ENCODE results near the gene BARHL1. TPM values are rescaled to one million over a fixed set of nuclear protein-coding genes. Genes with fewer than 3 reads are reported as not detected.
A peak's percentile ranks its signal among the peaks of the same experiment; 100 is the strongest.

BARHL1 gene
- not detected in 2 replicates for total RNA-seq (2016; rRNA removed; fragmentation: Illumina TruSeq; extraction: Trizol)
- not detected in 2 replicates for total RNA-seq (2016; cell fraction: cytosol; rRNA removed; fragmentation: Illumina TruSeq; extraction: Trizol; ENCODE audit: low read depth)
- not detected in 2 replicates for total RNA-seq (2016; cell fraction: insoluble cytoplasmic fraction; rRNA removed; fragmentation: Illumina TruSeq; extraction: Trizol)
- total RNA-seq (2016; cell fraction: membrane; rRNA removed; fragmentation: Illumina TruSeq; extraction: Trizol): not detected in 2 replicates
- not detected in 2 replicates for total RNA-seq (2016; cell fraction: nucleus; rRNA removed; fragmentation: Illumina TruSeq; extraction: Trizol)
- polyA plus RNA-seq (2011; rRNA removed): not detected in 2 replicates
- polyA plus RNA-seq (2011; cell fraction: cytosol; rRNA removed): not detected in 2 replicates
- not detected in 2 replicates for polyA plus RNA-seq (2011; cell fraction: nucleus; rRNA removed)
- not detected in 2 replicates for polyA plus RNA-seq (2012)
- polyA plus RNA-seq (2016; cell fraction: cytosol; fragmentation: Illumina TruSeq; extraction: Trizol; ENCODE audit: low read depth): not detected in 2 replicates
- not detected in 2 replicates for polyA plus RNA-seq (2016; cell fraction: insoluble cytoplasmic fraction; fragmentation: Illumina TruSeq; extraction: Trizol; ENCODE audit: low read depth)
- polyA plus RNA-seq (2016; cell fraction: membrane; fragmentation: Illumina TruSeq; extraction: Trizol; ENCODE audit: low read depth): not detected in 2 replicates
- polyA plus RNA-seq (2016; cell fraction: nucleus; fragmentation: Illumina TruSeq; extraction: Trizol; ENCODE audit: insufficient read depth, low read depth): not detected in 2 replicates
- polyA minus RNA-seq (2011; rRNA and poly(A)+ RNA removed; ENCODE audit: low replicate concordance): not detected in 2 replicates
- not detected in 2 replicates for polyA minus RNA-seq (2011; cell fraction: cytosol; rRNA and poly(A)+ RNA removed)
- polyA minus RNA-seq (2011; cell fraction: nucleus; rRNA and poly(A)+ RNA removed): not detected in 2 replicates
- Bru-seq, nascent RNA: not detected
- BruChase-seq, experiment 1, labeled RNA remaining after a 6-hour chase: not detected
- BruChase-seq, experiment 2, labeled RNA remaining after a 2-hour chase: not detected
- long read RNA-seq, experiment 1: 0 reads
- long read RNA-seq, experiment 2: 0 reads

GRCh38 chr9:132582276-132582785 lies at the start of gene BARHL1:
Gene BARHL1 (plus strand): TSS chr9:132582606. CDS start chr9:132582798, 192 bp downstream.
- TF ChIP-seq ZNF619 (CRISPR knock-in tag; IDR thresholded peaks at IDR 0.05): 0 out of 2 replicates have a peak, but pooled peaks have one; percentile 2
- no peak for TF ChIP-seq BCLAF1 (IDR thresholded peaks at IDR 0.05)
- peak; percentile 46; the same call in 1 of the 2 replicates for TF ChIP-seq EHMT2 (IDR thresholded peaks at IDR 0.05; ENCODE audit: borderline replicate concordance, low read depth, low read length)
- 0 out of 2 replicates have a peak, but pooled peaks have one; percentile 65 for TF ChIP-seq THYN1 (CRISPR knock-in tag; IDR thresholded peaks at IDR 0.05; ENCODE audit: borderline replicate concordance, low read depth)
- no peak for TF ChIP-seq MED8 (CRISPR knock-in tag; IDR thresholded peaks at IDR 0.05; ENCODE audit: insufficient replicate concordance)
- TF ChIP-seq, protein P1, sequence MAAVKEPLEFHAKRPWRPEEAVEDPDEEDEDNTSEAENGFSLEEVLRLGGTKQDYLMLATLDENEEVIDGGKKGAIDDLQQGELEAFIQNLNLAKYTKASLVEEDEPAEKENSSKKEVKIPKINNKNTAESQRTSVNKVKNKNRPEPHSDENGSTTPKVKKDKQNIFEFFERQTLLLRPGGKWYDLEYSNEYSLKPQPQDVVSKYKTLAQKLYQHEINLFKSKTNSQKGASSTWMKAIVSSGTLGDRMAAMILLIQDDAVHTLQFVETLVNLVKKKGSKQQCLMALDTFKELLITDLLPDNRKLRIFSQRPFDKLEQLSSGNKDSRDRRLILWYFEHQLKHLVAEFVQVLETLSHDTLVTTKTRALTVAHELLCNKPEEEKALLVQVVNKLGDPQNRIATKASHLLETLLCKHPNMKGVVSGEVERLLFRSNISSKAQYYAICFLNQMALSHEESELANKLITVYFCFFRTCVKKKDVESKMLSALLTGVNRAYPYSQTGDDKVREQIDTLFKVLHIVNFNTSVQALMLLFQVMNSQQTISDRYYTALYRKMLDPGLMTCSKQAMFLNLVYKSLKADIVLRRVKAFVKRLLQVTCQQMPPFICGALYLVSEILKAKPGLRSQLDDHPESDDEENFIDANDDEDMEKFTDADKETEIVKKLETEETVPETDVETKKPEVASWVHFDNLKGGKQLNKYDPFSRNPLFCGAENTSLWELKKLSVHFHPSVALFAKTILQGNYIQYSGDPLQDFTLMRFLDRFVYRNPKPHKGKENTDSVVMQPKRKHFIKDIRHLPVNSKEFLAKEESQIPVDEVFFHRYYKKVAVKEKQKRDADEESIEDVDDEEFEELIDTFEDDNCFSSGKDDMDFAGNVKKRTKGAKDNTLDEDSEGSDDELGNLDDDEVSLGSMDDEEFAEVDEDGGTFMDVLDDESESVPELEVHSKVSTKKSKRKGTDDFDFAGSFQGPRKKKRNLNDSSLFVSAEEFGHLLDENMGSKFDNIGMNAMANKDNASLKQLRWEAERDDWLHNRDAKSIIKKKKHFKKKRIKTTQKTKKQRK (IDR thresholded peaks at IDR 0.05; ENCODE audit: low read length): no peak
- POLR2A ChIA-PET: no interaction called here
- no peak within 1 kb of the TSS for H3K4me2 ChIP-seq (ENCODE audit: low read depth, low read length)

More at GRCh38 chr9:132582276-132582785, at the start of gene BARHL1:
- no peak for DNase-seq (ENCODE audit: low spot score)
- H3K27ac ChIP-seq (ENCODE audit: extremely low read length, insufficient read depth, low read length): no peak within 1 kb of the TSS
- 63% methylated on average over 20 of the region's 36 CpGs for WGBS (ENCODE audit: low lambda C conversion rate)
- no peaks in the 10 kb centered on the region for H3K36me3 ChIP-seq (replicated peaks in 1 of 2; ENCODE audit: control insufficient read depth in 1 of 2, insufficient read depth in 2 of 2, low read length in 2 of 2)
- H2AFZ ChIP-seq (ENCODE audit: low read length): no peak within 1 kb of the TSS
- in situ Hi-C loops (cut with HindIII; ENCODE audit: extremely low pct_ligation_motif_present, low pct_unique_long_range_greater_than_20kb) (no loop called here), intact Hi-C loops (cut with micrococcal nuclease; ENCODE audit: unreplicated experiment) (no loop called here)
- no peaks in the 10 kb centered on the region for H3K79me2 ChIP-seq (ENCODE audit: insufficient read depth, low read length)
- no TSS peak for BruUV-seq (replicated peaks)
- peaks cover 27% of the 10 kb centered on the region for H4K20me1 ChIP-seq (ENCODE audit: insufficient read depth, low read length)
- peaks cover 18 to 78% of the 10 kb centered on the region in 2 experiments for H3K27me3 ChIP-seq (ENCODE audit: control insufficient read depth in 1 of 2, insufficient read depth in 2 of 2, low read length in 2 of 2)
- H3K4me1 ChIP-seq (ENCODE audit: insufficient read depth, low read length): no peaks in the 10 kb centered on the region
- no peak within 1 kb of the TSS for H3K4me3 ChIP-seq (replicated peaks in 1 of 3; ENCODE audit: insufficient read depth in 1 of 3, low read depth in 2 of 3, low read length in 3 of 3)
- H3K9ac ChIP-seq (ENCODE audit: insufficient read depth, low read depth, low read length): no peak within 1 kb of the TSS
- FAIRE-seq: no peak
- H3K9me3 ChIP-seq (ENCODE audit: low read length): no peaks in the 10 kb centered on the region
- ATAC-seq: no peak
- CTCF ChIA-PET (ENCODE audit: low intra/inter-chr PET ratio, low total read pairs): no interaction called here

Measured in HepG2 (cell line).